GM12878 (cell line): ENCODE measurements around the gene AGBL5. TPM values are rescaled to one million over a fixed set of nuclear protein-coding genes. Genes with fewer than 3 reads are reported as not detected.

Experiments used
- CBX5 ChIP-seq: sonication (generic); IDR thresholded peaks from 2 replicates; pipeline ENCODE4 v1.6.1; 2016; ENCODE audit warnings: low read depth, moderate library complexity, mild to moderate bottlenecking, inconsistent platforms
- DPF2 ChIP-seq: fragments of 450-650 bp; IDR thresholded peaks from 2 replicates; pipeline ENCODE4 v1.6.1; 2017; ENCODE audit warnings: mild to moderate bottlenecking
- EED ChIP-seq: sonication (generic); IDR thresholded peaks from 2 replicates; pipeline ENCODE4 v1.6.1; 2016; ENCODE audit warnings: antibody characterized with exemption, low read depth
- HDGF ChIP-seq: fragments of 450-650 bp; IDR thresholded peaks from 2 replicates; pipeline ENCODE4 v1.6.1; 2016; ENCODE audit warnings: antibody characterized with exemption
- MTA3 ChIP-seq: IDR thresholded peaks from 2 replicates; pipeline ENCODE4 v1.6.1; 2012; ENCODE audit warnings: low read length, inconsistent platforms, borderline replicate concordance
- MXI1 ChIP-seq: fragments of 150-350 bp; IDR thresholded peaks from 2 replicates; pipeline ENCODE4 v1.6.1; 2011; ENCODE audit warnings: low read depth, mild to moderate bottlenecking, inconsistent platforms, low read length, improper control_type of control experiment
- MYB ChIP-seq: fragments of 150-350 bp; IDR thresholded peaks from 2 replicates; pipeline ENCODE4 v1.6.1; 2014; ENCODE audit warnings: mild to moderate bottlenecking, low read depth, low read length, borderline replicate concordance
- NR2F1 ChIP-seq: fragments of 450-650 bp; conservative IDR thresholded peaks from 2 replicates; pipeline ENCODE4 v1.6.1; 2017; ENCODE audit warnings: mild to moderate bottlenecking
- NRF1 ChIP-seq: conservative IDR thresholded peaks from 2 replicates; pipeline ENCODE4 v1.6.1; 2011; ENCODE audit warnings: mild to moderate bottlenecking, low read depth, low read length, improper control_type of control experiment
- POLR2A ChIP-seq: IDR thresholded peaks from 2 replicates; pipeline ENCODE4 v1.6.1; 2011; ENCODE audit warnings: low read depth, mild to moderate bottlenecking, low read length
- POU2F2 ChIP-seq: IDR thresholded peaks from 3 replicates; pipeline ENCODE4 v1.6.1; 2011; ENCODE audit warnings: low read depth, mild to moderate bottlenecking, low read length, borderline replicate concordance
- TAF1 ChIP-seq: IDR thresholded peaks from 2 replicates; pipeline ENCODE4 v1.6.1; 2011; ENCODE audit warnings: mild to moderate bottlenecking, low read depth, low read length, borderline replicate concordance
- TARDBP ChIP-seq: IDR thresholded peaks from 2 replicates; pipeline ENCODE4 v1.6.1; 2016; ENCODE audit warnings: borderline replicate concordance
- TCF7 ChIP-seq: IDR thresholded peaks from 2 replicates; pipeline ENCODE4 v1.6.1; 2014; ENCODE audit warnings: antibody characterized with exemption, borderline replicate concordance
- WRNIP1 ChIP-seq: IDR thresholded peaks from 2 replicates; pipeline ENCODE4 v1.6.1; 2011; ENCODE audit warnings: low read depth, low read length, improper control_type of control experiment, borderline replicate concordance
- ZNF24 ChIP-seq: fragments of 450-650 bp; IDR thresholded peaks from 2 replicates; pipeline ENCODE4 v1.6.1; 2017; ENCODE audit warnings: antibody characterized with exemption, mild to moderate bottlenecking
- ZSCAN29 ChIP-seq: fragments of 450-650 bp; IDR thresholded peaks from 2 replicates; pipeline ENCODE4 v1.6.1; 2017; ENCODE audit warnings: mild to moderate bottlenecking, moderate library complexity
- polyA plus RNA-seq, 11 experiments: library from polyadenylated mRNA; depleted of rRNA in 4 of 11; unstranded in 6 of 11; stranded (reverse) in 5 of 11; fragments of >200 nt; fragmentation: Nextera tagmentation in 4 of 11; fragmentation: Illumina TruSeq in 1 of 11; extraction: Ambion mirVana in 4 of 11; extraction: Trizol in 1 of 11; gene quantifications; 1 replicate in 1 of 11; 2 replicates in 10 of 11; pipeline versions ENCODE4 v1.2.1 to v1.2.3, GENCODE V29; 2011 to 2016; ENCODE audit warnings: inconsistent platforms in 2 of 11, missing spikeins in 2 of 11, low read depth in 1 of 11
- total RNA-seq, 4 experiments: library from RNA; depleted of rRNA in 3 of 4; stranded (reverse); fragments of >200 nt in 3 of 4; fragmentation: Illumina TruSeq in 1 of 4; extraction: Trizol in 1 of 4; gene quantifications; 2 replicates each; pipeline versions ENCODE4 v1.2.1 to v1.2.3, GENCODE V29; 2013 to 2021
- TF ChIP-seq, protein P1 (sequence below): fragments of 450-650 bp; IDR thresholded peaks from 2 replicates; pipeline ENCODE4 v1.6.1; 2017; ENCODE audit warnings: borderline replicate concordance
- TF ChIP-seq, protein P2 (sequence below): fragments of 450-650 bp; IDR thresholded peaks from 2 replicates; pipeline ENCODE4 v1.6.1; 2016; ENCODE audit warnings: mild to moderate bottlenecking, moderate library complexity, borderline replicate concordance
- TF ChIP-seq, protein P3 (sequence below): fragments of 450-650 bp; IDR thresholded peaks from 2 replicates; pipeline ENCODE4 v1.6.1; 2016; ENCODE audit warnings: mild to moderate bottlenecking

Gene AGBL5
- total and polyA plus RNA-seq, 10 of the 15 experiments (the other 5 are each of a cell fraction or from before 2014, with no cell fraction given), result 1.9 to 28.5 (median 19.5) TPM

DNA sequence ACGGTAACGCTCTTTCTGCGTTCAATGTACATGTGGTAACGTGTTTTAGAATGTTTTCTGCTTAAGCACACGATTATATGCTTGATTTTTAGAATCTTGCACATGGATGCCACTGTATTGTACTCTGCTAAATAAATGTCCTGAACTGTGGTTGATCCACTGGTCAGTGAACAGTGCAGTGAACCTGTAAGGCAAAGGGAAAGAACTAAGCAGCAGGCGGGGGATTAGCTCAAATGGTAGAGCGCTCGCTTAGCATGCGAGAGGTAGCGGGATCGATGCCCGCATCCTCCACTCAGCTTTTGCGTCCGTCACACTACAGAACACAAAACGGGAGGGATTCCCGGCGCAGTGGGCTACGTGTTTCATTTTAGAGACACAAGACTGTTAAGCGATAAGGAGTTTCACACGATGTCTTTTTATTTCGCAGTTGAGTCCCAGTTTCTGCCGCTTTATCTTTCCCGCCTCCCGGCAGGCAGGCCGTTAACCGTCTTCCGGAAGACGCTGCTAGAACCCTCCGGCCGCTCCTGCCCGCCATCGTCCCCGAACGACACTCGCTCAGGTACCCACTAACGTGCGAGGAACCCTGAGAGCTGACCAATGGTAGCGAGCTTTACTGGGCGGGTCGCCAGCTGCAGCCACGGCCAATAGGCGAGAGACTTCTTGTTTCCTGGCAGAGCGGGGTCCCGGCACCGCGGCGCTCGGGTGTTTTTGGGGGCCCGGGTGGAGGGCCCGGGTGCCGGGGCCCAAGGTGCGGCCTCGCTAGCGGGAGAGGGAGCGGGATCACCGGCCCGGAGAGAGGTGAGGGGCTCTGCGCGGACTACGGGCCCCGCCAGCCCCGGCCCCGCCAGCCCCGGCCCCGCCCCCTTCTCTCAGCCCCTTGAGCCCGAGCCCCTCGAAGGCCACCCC, at the start of gene AGBL5 (continued):
- TF ChIP-seq ZNF24 (peak; percentile 99), NRF1 (no peak), DPF2 (0 out of 2 replicates have a peak, but pooled peaks have one; percentile 27), MXI1 (no peak; the same call in none of the 2 replicates), NR2F1 (no peak), CBX5 (no peak), EED (no peak), WRNIP1 (peak; percentile 98; the same call in 1 of the 2 replicates), TAF1 (peak; percentile 71), TCF7 (peak; percentile 85; the same call in 1 of the 2 replicates), POU2F2 (0 out of 3 replicates have a peak, but pooled peaks have one; percentile 51), HDGF (peak; percentile 26; the same call in 1 of the 2 replicates), MTA3 (peak; percentile 92; the same call in 1 of the 2 replicates), TARDBP (peak; percentile 98), POLR2A (peak; percentile 89), MYB (peak; percentile 65; the same call in 1 of the 2 replicates), ZSCAN29 (peak; percentile 89)
- TF ChIP-seq, protein P1, sequence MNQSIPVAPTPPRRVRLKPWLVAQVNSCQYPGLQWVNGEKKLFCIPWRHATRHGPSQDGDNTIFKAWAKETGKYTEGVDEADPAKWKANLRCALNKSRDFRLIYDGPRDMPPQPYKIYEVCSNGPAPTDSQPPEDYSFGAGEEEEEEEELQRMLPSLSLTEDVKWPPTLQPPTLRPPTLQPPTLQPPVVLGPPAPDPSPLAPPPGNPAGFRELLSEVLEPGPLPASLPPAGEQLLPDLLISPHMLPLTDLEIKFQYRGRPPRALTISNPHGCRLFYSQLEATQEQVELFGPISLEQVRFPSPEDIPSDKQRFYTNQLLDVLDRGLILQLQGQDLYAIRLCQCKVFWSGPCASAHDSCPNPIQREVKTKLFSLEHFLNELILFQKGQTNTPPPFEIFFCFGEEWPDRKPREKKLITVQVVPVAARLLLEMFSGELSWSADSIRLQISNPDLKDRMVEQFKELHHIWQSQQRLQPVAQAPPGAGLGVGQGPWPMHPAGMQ, result no peak
- TF ChIP-seq, protein P2, sequence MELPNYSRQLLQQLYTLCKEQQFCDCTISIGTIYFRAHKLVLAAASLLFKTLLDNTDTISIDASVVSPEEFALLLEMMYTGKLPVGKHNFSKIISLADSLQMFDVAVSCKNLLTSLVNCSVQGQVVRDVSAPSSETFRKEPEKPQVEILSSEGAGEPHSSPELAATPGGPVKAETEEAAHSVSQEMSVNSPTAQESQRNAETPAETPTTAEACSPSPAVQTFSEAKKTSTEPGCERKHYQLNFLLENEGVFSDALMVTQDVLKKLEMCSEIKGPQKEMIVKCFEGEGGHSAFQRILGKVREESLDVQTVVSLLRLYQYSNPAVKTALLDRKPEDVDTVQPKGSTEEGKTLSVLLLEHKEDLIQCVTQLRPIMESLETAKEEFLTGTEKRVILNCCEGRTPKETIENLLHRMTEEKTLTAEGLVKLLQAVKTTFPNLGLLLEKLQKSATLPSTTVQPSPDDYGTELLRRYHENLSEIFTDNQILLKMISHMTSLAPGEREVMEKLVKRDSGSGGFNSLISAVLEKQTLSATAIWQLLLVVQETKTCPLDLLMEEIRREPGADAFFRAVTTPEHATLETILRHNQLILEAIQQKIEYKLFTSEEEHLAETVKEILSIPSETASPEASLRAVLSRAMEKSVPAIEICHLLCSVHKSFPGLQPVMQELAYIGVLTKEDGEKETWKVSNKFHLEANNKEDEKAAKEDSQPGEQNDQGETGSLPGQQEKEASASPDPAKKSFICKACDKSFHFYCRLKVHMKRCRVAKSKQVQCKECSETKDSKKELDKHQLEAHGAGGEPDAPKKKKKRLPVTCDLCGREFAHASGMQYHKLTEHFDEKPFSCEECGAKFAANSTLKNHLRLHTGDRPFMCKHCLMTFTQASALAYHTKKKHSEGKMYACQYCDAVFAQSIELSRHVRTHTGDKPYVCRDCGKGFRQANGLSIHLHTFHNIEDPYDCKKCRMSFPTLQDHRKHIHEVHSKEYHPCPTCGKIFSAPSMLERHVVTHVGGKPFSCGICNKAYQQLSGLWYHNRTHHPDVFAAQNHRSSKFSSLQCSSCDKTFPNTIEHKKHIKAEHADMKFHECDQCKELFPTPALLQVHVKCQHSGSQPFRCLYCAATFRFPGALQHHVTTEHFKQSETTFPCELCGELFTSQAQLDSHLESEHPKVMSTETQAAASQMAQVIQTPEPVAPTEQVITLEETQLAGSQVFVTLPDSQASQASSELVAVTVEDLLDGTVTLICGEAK, result peak; percentile 84; the same call in 1 of the 2 replicates
- TF ChIP-seq, protein P3, sequence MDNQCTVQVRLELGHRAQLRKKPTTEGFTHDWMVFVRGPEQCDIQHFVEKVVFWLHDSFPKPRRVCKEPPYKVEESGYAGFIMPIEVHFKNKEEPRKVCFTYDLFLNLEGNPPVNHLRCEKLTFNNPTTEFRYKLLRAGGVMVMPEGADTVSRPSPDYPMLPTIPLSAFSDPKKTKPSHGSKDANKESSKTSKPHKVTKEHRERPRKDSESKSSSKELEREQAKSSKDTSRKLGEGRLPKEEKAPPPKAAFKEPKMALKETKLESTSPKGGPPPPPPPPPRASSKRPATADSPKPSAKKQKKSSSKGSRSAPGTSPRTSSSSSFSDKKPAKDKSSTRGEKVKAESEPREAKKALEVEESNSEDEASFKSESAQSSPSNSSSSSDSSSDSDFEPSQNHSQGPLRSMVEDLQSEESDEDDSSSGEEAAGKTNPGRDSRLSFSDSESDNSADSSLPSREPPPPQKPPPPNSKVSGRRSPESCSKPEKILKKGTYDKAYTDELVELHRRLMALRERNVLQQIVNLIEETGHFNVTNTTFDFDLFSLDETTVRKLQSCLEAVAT, result peak; percentile 67
